Esophagus muscularis mucosa (tissue), 4 donors: ENCODE measurements around the gene RHOF.

Experiments
- CTCF ChIP-seq, 3 experiments: fragments of 200-600 bp in 2 of 3; fragments of 450-650 bp in 1 of 3; sonication (generic) in 2 of 3; IDR thresholded peaks; one replicate each; pipeline ENCODE4 v1.5.1; 2017 to 2019; ENCODE audit warnings: antibody characterized with exemption in 3 of 3, mild to moderate bottlenecking in 2 of 3, moderate library complexity in 1 of 3
- EP300 ChIP-seq: sonication (generic); formaldehyde crosslinking; IDR thresholded peaks from one replicate; pipeline ENCODE4 v1.6.1; 2017; ENCODE audit warnings: antibody characterized with exemption
- POLR2A ChIP-seq: fragments of 450-650 bp; IDR thresholded peaks from one replicate; pipeline ENCODE4 v1.6.1; 2017; ENCODE audit warnings: antibody characterized with exemption, moderate library complexity, mild to moderate bottlenecking, low read depth
- POLR2AphosphoS5 ChIP-seq, 2 donors: sonication (generic); formaldehyde crosslinking; IDR thresholded peaks; one replicate each; pipeline ENCODE4 v1.6.1; 2017; ENCODE audit warnings: antibody characterized with exemption in 2 of 2

- TF ChIP-seq CTCF (IDR thresholded peaks at IDR 0.05): no peak
- TF ChIP-seq POLR2A: no peak
- no peak for TF ChIP-seq POLR2AphosphoS5 (IDR thresholded peaks at IDR 0.05)
- TF ChIP-seq EP300: no peak
Measured at GRCh38 chr12:121751749-121752351, 41.6 kb downstream of the RHOF start.
